Spleen (tissue), 11 donors: ENCODE measurements around the gene GSG1L2. TPM values are rescaled to one million over a fixed set of nuclear protein-coding genes. Genes with fewer than 3 reads are reported as not detected.
"Not testable (repeated sequence)": the region's sequence is repeated elsewhere in the genome, so short reads cannot be mapped to it uniquely, and the experiment has no call there.

Experiments
- DNase-seq: peaks from one replicate; pipeline ENCODE4 v3.0.0-alpha.2; 2020
- H3K27ac ChIP-seq, 8 donors: fragments of 200-600 bp; sonication (generic) in 7 of 8; 1 replicate in 4 of 8; 2 replicates in 4 of 8; pipeline versions ENCODE4 v1.5.0 to v1.8.0; 2016 to 2021; ENCODE audit warnings: inconsistent platforms in 4 of 8, mild to moderate bottlenecking in 4 of 8, moderate library complexity in 1 of 8
- H3K27me3 ChIP-seq, 7 donors: fragments of 200-600 bp; sonication (generic) in 6 of 7; replicated peaks in 1 of 7; 1 replicate in 4 of 7; 2 replicates in 3 of 7; pipeline versions ENCODE4 v1.5.0 to v1.8.0; 2016 to 2021; ENCODE audit warnings: inconsistent platforms in 3 of 7, mild to moderate bottlenecking in 1 of 7
- H3K36me3 ChIP-seq, 6 donors: fragments of 200-600 bp; sonication (generic) in 5 of 6; 1 replicate in 4 of 6; 2 replicates in 2 of 6; pipeline versions ENCODE4 v1.5.0 to v1.8.0; 2016 to 2021; ENCODE audit warnings: inconsistent platforms in 2 of 6
- H3K4me1 ChIP-seq, 6 donors: fragments of 200-600 bp; sonication (generic) in 5 of 6; 1 replicate in 3 of 6; 2 replicates in 3 of 6; pipeline versions ENCODE4 v1.5.0 to v1.8.0; 2016 to 2021; ENCODE audit warnings: inconsistent platforms in 3 of 6
- H3K4me3 ChIP-seq, 8 donors: fragments of 200-600 bp; sonication (generic) in 7 of 8; 1 replicate in 4 of 8; 2 replicates in 4 of 8; pipeline versions ENCODE4 v1.5.0 to v1.8.0; 2016 to 2021; ENCODE audit warnings: inconsistent platforms in 4 of 8, mild to moderate bottlenecking in 4 of 8, moderate library complexity in 2 of 8
- H3K9me3 ChIP-seq, 8 donors: fragments of 200-600 bp; sonication (generic) in 7 of 8; 1 replicate in 4 of 8; 2 replicates in 4 of 8; pipeline versions ENCODE4 v1.5.0 to v1.8.0; 2016 to 2021; ENCODE audit warnings: inconsistent platforms in 4 of 8
- CTCF ChIP-seq, 11 experiments: fragments of 200-600 bp in 7 of 11; fragments of 450-650 bp in 4 of 11; sonication (generic) in 4 of 11; IDR thresholded peaks in 8 of 11; conservative IDR thresholded peaks in 3 of 11; 1 replicate in 7 of 11; 2 replicates in 4 of 11; pipeline versions ENCODE4 v1.4.0 to v1.8.0; 2016 to 2021; ENCODE audit warnings: antibody characterized with exemption in 11 of 11, inconsistent platforms in 4 of 11, mild to moderate bottlenecking in 1 of 11
- POLR2A ChIP-seq, 3 donors: fragments of 450-650 bp; IDR thresholded peaks; one replicate each; pipeline ENCODE4 v1.5.1; 2017; ENCODE audit warnings: antibody characterized with exemption in 3 of 3, mild to moderate bottlenecking in 1 of 3
- POLR2AphosphoS5 ChIP-seq, 3 donors: sonication (generic); formaldehyde crosslinking; IDR thresholded peaks; one replicate each; pipeline ENCODE4 v1.5.1; 2017; ENCODE audit warnings: antibody characterized with exemption in 3 of 3
- WGBS, 5 donors: extraction: QIAGEN DNeasy Blood & Tissue Kit in 3 of 5; methylation state at CpG; one replicate each; pipeline versions ENCODE4 v1.1.5 to v1.1.7; 2013 to 2018; 5-methylcytosine and 5-hydroxymethylcytosine counted together
- intact Hi-C: fragments of 100-400 bp; cut with DNase I; formaldehyde crosslinking; loops from one replicate; pipeline ENCODE4 v1.15.0; 2023; ENCODE audit warnings: low total_unique reads
- polyA plus RNA-seq, 3 donors: library from polyadenylated mRNA; stranded (reverse); fragments of 200-250 nt; gene quantifications; one replicate each; pipeline ENCODE4 v1.2.1, GENCODE V29; 2013
- total RNA-seq, 7 donors: library from RNA; depleted of rRNA in 3 of 7; stranded (reverse); fragments of >200 nt in 3 of 7; fragmentation: NEBNext Ultra II Directional in 4 of 7; extraction: Animal tissue kit (Norgen Biotek cat#: 25700) in 4 of 7; gene quantifications; one replicate each; pipeline versions ENCODE4 v1.1.0 to v1.2.1, GENCODE V29; 2016 to 2021
- donor health status: healthy with polysubstance abuse.
- donor health status: DM: no; HTN: no; CAD: no; lungs with moderate emphysema.
- donor health status: DM: no; HTN: no; CAD: no.
- donor health status: Bipolar disorder and iron deficiency.
- donor health status: healthy.
- donor health status: DM: no; HTN: no; CAD: no.
- donor health status: DM: yes; HTN: yes; CAD: no.

GSG1L2 gene
- total and polyA plus RNA-seq, 10 donors: not detected

- intact Hi-C loops: no loop called here
- Histone ChIP-seq H3K4me3 (no peak overlapping the region), H3K9me3 (no peaks in the 10 kb centered on the region), H3K27me3 (peaks cover 0 to 18% (median 0%) of the 10 kb centered on the region in 7 donors), H3K27ac (no peak overlapping the region), H3K36me3 (no peaks in the 10 kb centered on the region), H3K4me1 (no peaks in the 10 kb centered on the region)
- 85 to 94% (median 86%) methylated on average over 8 of the region's 8 CpGs for WGBS, 5 donors
- no peak for DNase-seq
- TF ChIP-seq POLR2A (IDR thresholded peaks at IDR 0.05) (no peak), POLR2AphosphoS5 (IDR thresholded peaks at IDR 0.05) (no peak), CTCF (IDR thresholded peaks at IDR 0.05 in 8 of 11, conservative IDR thresholded peaks at IDR 0.05 in 3 of 11) (no peak)
Measured at GRCh38 chr17:9788601-9789000, 33.3 kb downstream of the GSG1L2 start.

- WGBS, 5 donors: 89 to 98% (median 97%) methylated on average over 2 of the region's 2 CpGs
- no peak overlapping the region for H3K4me3 ChIP-seq
- H3K4me1 ChIP-seq: no peaks in the 10 kb centered on the region
- H3K9me3 ChIP-seq: no peaks in the 10 kb centered on the region
- intact Hi-C loops: no loop called here
- peaks cover 0 to 53% (median 0%) of the 10 kb centered on the region in 7 donors for H3K27me3 ChIP-seq
- H3K27ac ChIP-seq: no peak overlapping the region
- no peak for DNase-seq
- no peaks in the 10 kb centered on the region for H3K36me3 ChIP-seq
- no peak for TF ChIP-seq POLR2AphosphoS5 (IDR thresholded peaks at IDR 0.05)
- TF ChIP-seq POLR2A (IDR thresholded peaks at IDR 0.05): no peak
- TF ChIP-seq CTCF (IDR thresholded peaks at IDR 0.05 in 8 of 11, conservative IDR thresholded peaks at IDR 0.05 in 3 of 11): no peak
Measured at GRCh38 chr17:9784544-9784943, 37.3 kb downstream of the GSG1L2 start.

- H3K36me3 ChIP-seq, H3K9me3 ChIP-seq, H3K27ac ChIP-seq, intact Hi-C loops, DNase-seq, H3K4me3 ChIP-seq, H3K4me1 ChIP-seq: not testable (repeated sequence)
- peaks cover 0 to 43% (median 0%) of the 10 kb centered on the region in 7 donors for H3K27me3 ChIP-seq
- 82 to 96% (median 88%) methylated on average over 5 of the region's 5 CpGs for WGBS, 5 donors
Measured at GRCh38 chr17:9783465-9783864, 38.4 kb downstream of the GSG1L2 start.

GRCh38 chr17:9783050-9783449, 38.8 kb downstream of the GSG1L2 start:
- DNase-seq: no peak
- Histone ChIP-seq H3K4me1 (no peaks in the 10 kb centered on the region), H3K27ac (no peak overlapping the region), H3K27me3 (peaks cover 0 to 42% (median 0%) of the 10 kb centered on the region in 7 donors), H3K36me3 (no peaks in the 10 kb centered on the region), H3K4me3 (no peak overlapping the region), H3K9me3 (no peaks in the 10 kb centered on the region)
- no peak for TF ChIP-seq POLR2AphosphoS5 (IDR thresholded peaks at IDR 0.05)
- no peak for TF ChIP-seq POLR2A (IDR thresholded peaks at IDR 0.05)
- TF ChIP-seq CTCF (IDR thresholded peaks at IDR 0.05 in 8 of 11, conservative IDR thresholded peaks at IDR 0.05 in 3 of 11): no peak
- intact Hi-C loops: no loop called here
- WGBS, 5 donors: 63 to 84% (median 76%) methylated on average over 4 of the region's 4 CpGs

DNA sequence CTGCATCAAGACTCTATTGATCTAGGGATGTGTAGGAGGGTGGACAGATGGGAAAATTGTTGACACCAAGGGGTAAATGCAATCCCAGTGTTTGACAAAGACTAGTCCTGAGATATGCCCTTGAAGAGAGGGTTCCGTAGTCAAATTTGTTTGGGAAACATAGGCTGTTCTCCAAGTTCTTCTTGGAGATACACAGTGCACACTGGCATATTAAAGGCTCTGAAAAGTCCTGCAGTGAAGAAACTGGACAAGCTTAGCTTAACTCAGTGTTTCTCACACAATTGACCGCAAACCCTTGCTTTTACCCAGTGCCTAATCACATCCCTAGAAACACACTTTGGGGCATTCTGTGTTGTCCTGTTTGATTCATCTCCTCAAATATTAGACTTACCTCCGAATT, 41.3 kb downstream of the GSG1L2 start:
- 86 to 91% (median 89%) methylated on average over 3 of the region's 3 CpGs for WGBS, 5 donors
- no peaks in the 10 kb centered on the region for H3K36me3 ChIP-seq

More for the DNA sequence above, 41.3 kb downstream of the GSG1L2 start:
- intact Hi-C loops: no loop called here
- Histone ChIP-seq H3K27ac (no peak overlapping the region), H3K9me3 (peaks cover 0 to 7% (median 0%) of the 10 kb centered on the region in 8 donors), H3K27me3 (peaks cover 0 to 40% (median 0%) of the 10 kb centered on the region in 7 donors), H3K4me1 (no peaks in the 10 kb centered on the region), H3K4me3 (no peak overlapping the region)
- no peak for DNase-seq
- TF ChIP-seq POLR2A (IDR thresholded peaks at IDR 0.05): no peak
- no peak for TF ChIP-seq POLR2AphosphoS5 (IDR thresholded peaks at IDR 0.05)
- TF ChIP-seq CTCF (IDR thresholded peaks at IDR 0.05 in 8 of 11, conservative IDR thresholded peaks at IDR 0.05 in 3 of 11): no peak
